ENCODE measurements around the gene INHBA.

INHBA gene

DNA sequence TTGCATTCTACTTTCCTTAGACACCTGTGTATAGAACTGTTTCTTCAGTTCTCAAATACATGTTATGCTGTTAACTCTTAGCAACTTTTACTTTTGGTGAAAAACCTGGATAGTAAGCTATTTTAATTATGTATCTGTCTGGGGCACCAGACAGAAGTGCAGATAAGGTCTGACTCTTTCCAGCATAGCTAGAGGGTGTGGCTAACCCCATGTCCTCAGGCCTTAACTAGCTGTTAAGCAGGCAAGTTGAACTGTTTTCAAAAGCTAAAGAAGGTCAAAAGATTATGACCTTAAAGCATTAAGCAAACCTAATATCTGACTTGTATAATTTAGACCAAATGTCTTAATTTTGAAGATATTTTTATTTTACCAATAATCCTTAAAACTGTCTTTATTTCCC is 45.1 kb upstream of the INHBA start:
- TF ChIP-seq EZH2 (IDR thresholded peaks at IDR 0.05; ENCODE audit: borderline replicate concordance, low read length): no peak
- TF ChIP-seq, protein P1, sequence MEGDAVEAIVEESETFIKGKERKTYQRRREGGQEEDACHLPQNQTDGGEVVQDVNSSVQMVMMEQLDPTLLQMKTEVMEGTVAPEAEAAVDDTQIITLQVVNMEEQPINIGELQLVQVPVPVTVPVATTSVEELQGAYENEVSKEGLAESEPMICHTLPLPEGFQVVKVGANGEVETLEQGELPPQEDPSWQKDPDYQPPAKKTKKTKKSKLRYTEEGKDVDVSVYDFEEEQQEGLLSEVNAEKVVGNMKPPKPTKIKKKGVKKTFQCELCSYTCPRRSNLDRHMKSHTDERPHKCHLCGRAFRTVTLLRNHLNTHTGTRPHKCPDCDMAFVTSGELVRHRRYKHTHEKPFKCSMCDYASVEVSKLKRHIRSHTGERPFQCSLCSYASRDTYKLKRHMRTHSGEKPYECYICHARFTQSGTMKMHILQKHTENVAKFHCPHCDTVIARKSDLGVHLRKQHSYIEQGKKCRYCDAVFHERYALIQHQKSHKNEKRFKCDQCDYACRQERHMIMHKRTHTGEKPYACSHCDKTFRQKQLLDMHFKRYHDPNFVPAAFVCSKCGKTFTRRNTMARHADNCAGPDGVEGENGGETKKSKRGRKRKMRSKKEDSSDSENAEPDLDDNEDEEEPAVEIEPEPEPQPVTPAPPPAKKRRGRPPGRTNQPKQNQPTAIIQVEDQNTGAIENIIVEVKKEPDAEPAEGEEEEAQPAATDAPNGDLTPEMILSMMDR (IDR thresholded peaks at IDR 0.05; ENCODE audit: low read length): no peak
- H3K9me3 ChIP-seq (ENCODE audit: low read length): no peaks in the 10 kb centered on the region

DNA sequence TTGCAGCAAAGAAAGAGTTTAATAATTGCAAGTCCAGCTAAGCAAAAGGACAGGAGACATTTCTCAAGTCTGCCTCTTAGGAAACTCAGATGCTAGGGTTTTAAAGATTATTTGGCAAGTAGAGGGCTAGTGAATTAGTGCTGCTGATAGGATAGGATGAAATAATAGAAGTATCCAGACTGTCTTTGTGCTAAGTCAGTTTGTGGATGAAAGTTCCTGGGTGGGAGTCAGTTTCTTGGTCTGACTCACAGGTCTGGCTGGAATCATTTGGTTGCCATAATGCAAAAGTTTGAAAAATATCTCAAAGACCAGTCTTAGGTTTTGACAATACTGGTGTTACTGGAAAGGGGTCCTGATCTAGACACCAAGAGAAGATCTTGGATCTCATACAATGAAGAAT is 42.6 kb upstream of the INHBA start:
- Histone ChIP-seq H3K4me1 (ENCODE audit: insufficient read depth, low read length, severe bottlenecking) (no peaks in the 10 kb centered on the region), H3K9ac (ENCODE audit: low read length) (no peak overlapping the region), H3K4me3 (ENCODE audit: low read depth, low read length, poor library complexity, severe bottlenecking) (no peak overlapping the region), H3K27ac (ENCODE audit: low read depth, low read length, poor library complexity, severe bottlenecking) (no peak overlapping the region), H3F3A (ENCODE audit: insufficient read depth, low read length) (no peaks in the 10 kb centered on the region), H3K27me3 (ENCODE audit: insufficient read depth, low read length) (no peaks in the 10 kb centered on the region), H3K36me3 (ENCODE audit: insufficient read depth, low read length) (no peaks in the 10 kb centered on the region), H4K20me1 (ENCODE audit: insufficient read depth, low read length) (no peaks in the 10 kb centered on the region), H3K4me2 (ENCODE audit: low read length) (no peak overlapping the region), H3K9me2 (ENCODE audit: low read depth, low read length) (no peaks in the 10 kb centered on the region), H3K9me3 (ENCODE audit: low read length) (no peaks in the 10 kb centered on the region), H3K79me2 (ENCODE audit: insufficient read depth, low read length) (no peaks in the 10 kb centered on the region), H2AFZ (ENCODE audit: low read length) (no peak overlapping the region)
- TF ChIP-seq EZH2 (IDR thresholded peaks at IDR 0.05; ENCODE audit: borderline replicate concordance, low read length): no peak
- TF ChIP-seq, protein P1 (IDR thresholded peaks at IDR 0.05; ENCODE audit: low read length): no peak

More for the DNA sequence above, 45.1 kb upstream of the INHBA start:
- Histone ChIP-seq H4K20me1 (ENCODE audit: insufficient read depth, low read length) (no peaks in the 10 kb centered on the region), H3K79me2 (ENCODE audit: insufficient read depth, low read length) (no peaks in the 10 kb centered on the region), H3F3A (ENCODE audit: insufficient read depth, low read length) (no peaks in the 10 kb centered on the region), H3K36me3 (ENCODE audit: insufficient read depth, low read length) (no peaks in the 10 kb centered on the region), H3K9me2 (ENCODE audit: low read depth, low read length) (no peaks in the 10 kb centered on the region), H3K27me3 (ENCODE audit: insufficient read depth, low read length) (no peaks in the 10 kb centered on the region), H3K9ac (ENCODE audit: low read length) (no peak overlapping the region), H3K4me2 (ENCODE audit: low read length) (no peak overlapping the region), H2AFZ (ENCODE audit: low read length) (no peak overlapping the region), H3K27ac (ENCODE audit: low read depth, low read length, poor library complexity, severe bottlenecking) (no peak overlapping the region), H3K4me1 (ENCODE audit: insufficient read depth, low read length, severe bottlenecking) (no peaks in the 10 kb centered on the region), H3K4me3 (ENCODE audit: low read depth, low read length, poor library complexity, severe bottlenecking) (no peak overlapping the region)

DNA sequence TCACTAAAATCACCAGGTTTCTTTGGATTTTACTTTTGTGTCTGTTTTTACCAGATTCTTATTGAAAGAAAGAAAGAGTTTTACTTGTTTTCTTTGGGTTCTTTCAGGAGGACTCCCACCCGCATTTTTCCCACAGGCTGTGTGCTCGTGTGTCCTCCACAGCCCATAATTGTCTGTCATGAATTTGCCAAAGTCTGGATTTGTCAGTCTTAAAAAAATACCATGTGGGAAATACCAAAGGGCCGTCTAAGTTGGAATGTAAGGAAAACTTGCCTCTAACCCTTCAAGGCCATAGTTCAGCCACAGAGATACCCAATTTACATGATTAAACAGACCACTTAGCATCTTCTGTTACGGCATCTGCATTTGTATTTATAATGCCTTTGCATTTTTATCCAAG is 41.3 kb upstream of the INHBA start:
- Histone ChIP-seq H3K4me3 (ENCODE audit: low read depth, low read length, poor library complexity, severe bottlenecking) (no peak overlapping the region), H2AFZ (ENCODE audit: low read length) (no peak overlapping the region), H3K4me1 (ENCODE audit: insufficient read depth, low read length, severe bottlenecking) (no peaks in the 10 kb centered on the region), H3K4me2 (ENCODE audit: low read length) (no peak overlapping the region), H3K9me3 (ENCODE audit: low read length) (no peaks in the 10 kb centered on the region), H3K9me2 (ENCODE audit: low read depth, low read length) (no peaks in the 10 kb centered on the region), H3K79me2 (ENCODE audit: insufficient read depth, low read length) (no peaks in the 10 kb centered on the region), H4K20me1 (ENCODE audit: insufficient read depth, low read length) (no peaks in the 10 kb centered on the region), H3K27ac (ENCODE audit: low read depth, low read length, poor library complexity, severe bottlenecking) (no peak overlapping the region), H3F3A (ENCODE audit: insufficient read depth, low read length) (no peaks in the 10 kb centered on the region), H3K27me3 (ENCODE audit: insufficient read depth, low read length) (no peaks in the 10 kb centered on the region), H3K36me3 (ENCODE audit: insufficient read depth, low read length) (no peaks in the 10 kb centered on the region), H3K9ac (ENCODE audit: low read length) (no peak overlapping the region)
- TF ChIP-seq, protein P1 (IDR thresholded peaks at IDR 0.05; ENCODE audit: low read length): no peak
- TF ChIP-seq EZH2 (IDR thresholded peaks at IDR 0.05; ENCODE audit: borderline replicate concordance, low read length): no peak
